ENCODE data around the gene TM9SF2. TPM values are rescaled to one million over a fixed set of nuclear protein-coding genes. Genes with fewer than 3 reads are reported as not detected.
"Not testable (repeated sequence)": the region's sequence is repeated elsewhere in the genome, so short reads cannot be mapped to it uniquely, and the experiment has no call there.

TM9SF2 gene
- total RNA-seq, 1 donor from 2014 or later = 122 TPM

DNA sequence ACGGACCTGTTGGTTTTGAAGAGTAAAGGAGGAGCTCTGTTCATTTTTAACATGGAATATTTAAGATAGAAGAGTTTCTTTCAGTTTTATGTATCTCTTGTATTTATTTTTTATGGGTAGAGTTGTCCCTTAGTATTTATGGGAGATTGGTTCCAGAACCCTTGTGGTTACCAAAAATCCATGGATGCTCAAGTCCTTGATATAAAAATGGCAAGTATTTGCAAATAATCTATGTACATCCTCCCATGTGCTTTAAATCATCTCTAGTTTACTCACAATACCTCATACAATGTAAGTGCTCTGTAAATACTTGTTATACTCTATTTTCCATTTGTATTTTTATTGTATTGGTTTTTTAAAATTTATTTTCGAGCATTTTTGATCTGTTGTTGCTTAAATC lies 63.1 kb downstream of the TM9SF2 start:
- no peaks in the 10 kb centered on the region for H3K4me1 Mint-ChIP-seq (ENCODE audit: unreplicated experiment)
- TF ChIP-seq, protein P1, sequence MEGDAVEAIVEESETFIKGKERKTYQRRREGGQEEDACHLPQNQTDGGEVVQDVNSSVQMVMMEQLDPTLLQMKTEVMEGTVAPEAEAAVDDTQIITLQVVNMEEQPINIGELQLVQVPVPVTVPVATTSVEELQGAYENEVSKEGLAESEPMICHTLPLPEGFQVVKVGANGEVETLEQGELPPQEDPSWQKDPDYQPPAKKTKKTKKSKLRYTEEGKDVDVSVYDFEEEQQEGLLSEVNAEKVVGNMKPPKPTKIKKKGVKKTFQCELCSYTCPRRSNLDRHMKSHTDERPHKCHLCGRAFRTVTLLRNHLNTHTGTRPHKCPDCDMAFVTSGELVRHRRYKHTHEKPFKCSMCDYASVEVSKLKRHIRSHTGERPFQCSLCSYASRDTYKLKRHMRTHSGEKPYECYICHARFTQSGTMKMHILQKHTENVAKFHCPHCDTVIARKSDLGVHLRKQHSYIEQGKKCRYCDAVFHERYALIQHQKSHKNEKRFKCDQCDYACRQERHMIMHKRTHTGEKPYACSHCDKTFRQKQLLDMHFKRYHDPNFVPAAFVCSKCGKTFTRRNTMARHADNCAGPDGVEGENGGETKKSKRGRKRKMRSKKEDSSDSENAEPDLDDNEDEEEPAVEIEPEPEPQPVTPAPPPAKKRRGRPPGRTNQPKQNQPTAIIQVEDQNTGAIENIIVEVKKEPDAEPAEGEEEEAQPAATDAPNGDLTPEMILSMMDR (IDR thresholded peaks at IDR 0.05) = no peak
- DNase-seq (ENCODE audit: extremely low spot score, unreplicated experiment) = no peak
- no peak overlapping the region for H3K4me3 Mint-ChIP-seq (ENCODE audit: unreplicated experiment)
- H3K9me3 Mint-ChIP-seq (ENCODE audit: unreplicated experiment) = peaks cover 8% of the 10 kb centered on the region
- peaks cover 43% of the 10 kb centered on the region for H3K36me3 Mint-ChIP-seq (ENCODE audit: unreplicated experiment)
- no peaks in the 10 kb centered on the region for H3K27me3 Mint-ChIP-seq (ENCODE audit: unreplicated experiment)
- no peak overlapping the region for H3K27ac Mint-ChIP-seq (ENCODE audit: unreplicated experiment)

DNA sequence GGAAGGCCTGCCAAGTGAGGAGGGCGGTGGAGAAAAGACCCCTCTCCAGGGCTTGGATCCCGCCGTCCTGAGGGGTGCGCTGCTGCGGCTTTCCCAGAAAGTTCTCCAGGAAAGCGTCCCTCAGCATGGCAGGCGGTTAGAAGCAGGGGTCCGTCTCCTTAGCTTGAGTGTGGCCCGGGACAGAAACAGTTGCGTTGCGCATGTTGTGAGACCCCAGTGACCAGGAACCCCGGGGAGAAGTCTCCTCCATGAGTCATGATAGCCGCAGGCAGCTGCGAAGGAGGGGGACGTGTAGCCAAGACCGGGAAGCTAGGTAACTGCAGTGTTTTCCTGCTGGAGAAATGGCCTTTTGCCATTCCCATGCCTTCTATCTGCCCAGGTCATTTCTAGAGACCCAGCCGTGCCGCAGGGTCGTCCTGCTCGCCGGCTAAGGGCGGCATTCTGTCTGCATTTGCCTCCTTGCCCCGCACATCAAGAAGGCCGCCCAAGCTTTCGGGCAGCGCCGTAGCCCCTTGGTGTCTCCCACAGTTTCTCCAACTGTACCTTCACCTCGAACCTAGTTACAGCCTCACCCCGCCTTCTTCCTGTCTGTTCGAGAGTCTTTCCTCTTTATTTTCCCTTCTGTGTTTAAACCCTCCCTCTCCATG lies 64.3 kb downstream of the TM9SF2 start:
- H3K27me3 Mint-ChIP-seq (ENCODE audit: unreplicated experiment) = no peaks in the 10 kb centered on the region
- no peak overlapping the region for H3K4me3 Mint-ChIP-seq (ENCODE audit: unreplicated experiment)
- no peak for DNase-seq (ENCODE audit: extremely low spot score, unreplicated experiment)
- H3K36me3 Mint-ChIP-seq (ENCODE audit: unreplicated experiment) = peaks cover 40% of the 10 kb centered on the region
- no peaks in the 10 kb centered on the region for H3K4me1 Mint-ChIP-seq (ENCODE audit: unreplicated experiment)
- H3K9me3 Mint-ChIP-seq (ENCODE audit: unreplicated experiment) = peaks cover 8% of the 10 kb centered on the region
- TF ChIP-seq, protein P1 (IDR thresholded peaks at IDR 0.05) = no peak
- no peak overlapping the region for H3K27ac Mint-ChIP-seq (ENCODE audit: unreplicated experiment)

DNA sequence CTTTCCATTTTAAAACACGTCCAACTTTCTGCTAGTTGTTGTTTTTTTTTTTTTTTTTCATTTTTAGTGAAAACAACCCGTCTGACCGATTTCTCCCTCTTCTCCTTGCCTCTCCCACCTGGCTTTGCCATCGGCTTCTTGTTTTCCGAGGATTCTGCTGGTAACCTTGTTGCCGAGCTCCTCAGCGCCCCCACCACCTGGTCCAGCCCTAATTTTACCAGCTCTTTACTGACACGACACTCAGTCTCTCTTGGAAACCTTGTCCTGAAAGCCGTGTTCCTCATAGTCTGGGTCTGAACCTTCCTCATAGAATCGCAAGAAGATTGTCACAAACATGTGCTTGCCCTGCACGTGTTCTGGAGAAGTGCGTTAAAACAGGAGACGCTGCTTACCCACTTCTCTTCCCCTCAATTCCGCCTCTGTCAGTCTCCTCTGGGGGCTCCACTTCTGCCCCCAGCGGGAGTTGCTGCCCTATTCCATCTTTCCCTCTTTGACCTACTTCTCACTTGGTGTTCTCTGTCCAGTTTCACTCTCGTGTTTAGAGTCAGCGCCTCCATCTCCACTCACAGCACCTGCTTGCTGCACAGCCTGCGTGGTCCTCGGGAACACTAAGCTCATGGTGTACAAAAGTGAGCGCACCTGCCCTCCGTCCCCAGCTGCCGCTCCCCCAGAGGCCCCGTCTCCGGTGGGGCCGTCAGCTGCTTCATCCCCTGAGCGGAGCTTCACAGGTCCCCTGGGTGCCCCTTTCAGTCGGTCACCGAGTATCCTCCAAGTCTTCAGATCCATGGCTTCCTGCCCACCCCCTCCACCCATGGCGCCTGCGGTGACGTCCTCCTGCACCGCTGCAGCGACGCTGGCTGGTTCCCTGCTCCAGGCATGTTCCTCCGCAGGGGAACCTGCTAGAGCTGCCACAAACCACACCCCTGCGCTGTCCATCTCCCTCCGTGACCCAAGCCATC lies 65.1 kb downstream of the TM9SF2 start:
- H3K9me3 Mint-ChIP-seq (ENCODE audit: unreplicated experiment) = peaks cover 8% of the 10 kb centered on the region
- H3K27me3 Mint-ChIP-seq (ENCODE audit: unreplicated experiment) = no peaks in the 10 kb centered on the region
- peaks cover 36% of the 10 kb centered on the region for H3K36me3 Mint-ChIP-seq (ENCODE audit: unreplicated experiment)
- TF ChIP-seq, protein P1 (IDR thresholded peaks at IDR 0.05) = no peak
- H3K4me1 Mint-ChIP-seq (ENCODE audit: unreplicated experiment) = no peaks in the 10 kb centered on the region
- H3K27ac Mint-ChIP-seq (ENCODE audit: unreplicated experiment) = no peak overlapping the region
- no peak for DNase-seq (ENCODE audit: extremely low spot score, unreplicated experiment)
- H3K4me3 Mint-ChIP-seq (ENCODE audit: unreplicated experiment) = no peak overlapping the region

DNA sequence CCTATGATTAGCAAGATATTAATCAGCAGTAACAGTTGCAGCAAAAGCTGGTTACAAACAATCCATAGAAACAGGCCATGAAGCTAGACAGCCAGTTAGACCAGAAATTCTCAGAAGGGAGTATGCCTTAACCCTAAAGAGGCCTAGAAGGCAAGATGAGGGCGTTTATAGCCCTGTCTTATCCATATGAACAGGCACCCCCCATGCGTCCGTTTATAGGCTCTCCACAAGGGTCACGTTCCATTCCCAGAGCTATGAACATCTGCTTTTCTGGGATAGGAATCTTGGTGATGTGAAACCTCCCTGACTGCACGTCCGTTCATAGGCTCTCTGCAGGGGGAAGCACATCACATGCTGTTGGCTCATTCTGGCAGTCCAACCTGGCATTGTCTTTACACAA lies 67.6 kb downstream of the TM9SF2 start:
- not testable (repeated sequence) for H3K4me3 Mint-ChIP-seq (ENCODE audit: unreplicated experiment); H3K4me1 Mint-ChIP-seq (ENCODE audit: unreplicated experiment); H3K27ac Mint-ChIP-seq (ENCODE audit: unreplicated experiment); DNase-seq (ENCODE audit: extremely low spot score, unreplicated experiment); H3K9me3 Mint-ChIP-seq (ENCODE audit: unreplicated experiment); H3K27me3 Mint-ChIP-seq (ENCODE audit: unreplicated experiment)
- peaks cover 24% of the 10 kb centered on the region for H3K36me3 Mint-ChIP-seq (ENCODE audit: unreplicated experiment)

DNA sequence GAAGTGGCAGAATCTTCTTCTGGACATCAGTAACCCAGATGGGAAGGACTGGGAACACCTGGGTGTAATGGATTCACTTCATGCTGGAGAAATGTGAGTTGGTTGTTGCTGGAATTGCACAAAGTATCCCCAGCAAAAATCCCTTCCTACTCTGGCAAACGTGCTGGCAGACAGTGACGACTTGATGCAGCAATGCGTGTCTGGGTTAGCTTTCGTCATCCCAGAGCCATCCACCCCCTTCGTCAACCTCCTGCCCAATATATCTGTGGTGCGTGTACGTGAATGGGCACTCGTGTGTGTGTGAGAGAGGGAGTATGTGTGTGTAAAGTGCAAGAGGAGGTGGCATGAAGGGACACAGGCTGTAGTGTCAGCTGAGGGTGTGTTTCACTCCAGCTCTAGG lies 70.9 kb downstream of the TM9SF2 start:
- H3K4me1 Mint-ChIP-seq (ENCODE audit: unreplicated experiment) = no peaks in the 10 kb centered on the region
- DNase-seq (ENCODE audit: extremely low spot score, unreplicated experiment) = no peak
- no peak overlapping the region for H3K27ac Mint-ChIP-seq (ENCODE audit: unreplicated experiment)
- TF ChIP-seq, protein P1 (IDR thresholded peaks at IDR 0.05) = no peak
- no peak overlapping the region for H3K4me3 Mint-ChIP-seq (ENCODE audit: unreplicated experiment)
- peaks cover 3% of the 10 kb centered on the region for H3K36me3 Mint-ChIP-seq (ENCODE audit: unreplicated experiment)
- H3K27me3 Mint-ChIP-seq (ENCODE audit: unreplicated experiment) = no peaks in the 10 kb centered on the region
- H3K9me3 Mint-ChIP-seq (ENCODE audit: unreplicated experiment) = peaks cover 8% of the 10 kb centered on the region

Data from osteocyte (in vitro differentiated cells).